B cell (primary cell): ENCODE data around the gene ST6GALNAC3. TPM values are rescaled to one million over a fixed set of nuclear protein-coding genes. Genes with fewer than 3 reads are reported as not detected.

Source experiments
- ATAC-seq: fragments of 200-7000 bp; cut with Tn5 transposase; one replicate; pipeline ENCODE4 v1.10.0; 2021; ENCODE audit warnings: low read depth, mild to moderate bottlenecking, moderate number of reproducible peaks, moderate library complexity
- CTCF ChIA-PET: fragments of 350-600 bp; sonication (Branson Sonifier 250); formaldehyde crosslinking; loops from one replicate; lab custom pipeline; 2021; ENCODE audit warnings: antibody characterized with exemption, inconsistent platforms; lab: Charles Lee
- POLR2A ChIA-PET: fragments of 350-600 bp; sonication (Branson Sonifier 250); formaldehyde crosslinking; loops from one replicate; lab custom pipeline; 2021; ENCODE audit warnings: antibody characterized with exemption; lab: Charles Lee
- DNase-seq: peaks from one replicate; pipeline ENCODE4 v3.0.0; 2013
- H2AFZ ChIP-seq: 2 replicates; pipeline ENCODE4 v1.6.1; 2012; ENCODE audit warnings: mild to moderate bottlenecking, low read depth, low read length; ENCODE audit not compliant: insufficient read depth, poor library complexity, severe bottlenecking
- H3K27ac ChIP-seq, 2 donors: 1 replicate in 1 of 2; 2 replicates in 1 of 2; pipeline ENCODE4 v1.5.1; 2012 to 2013; ENCODE audit warnings: low read length in 2 of 2, mild to moderate bottlenecking in 2 of 2, moderate library complexity in 1 of 2
- H3K27me3 ChIP-seq, 4 experiments: fragments of 200-600 bp in 1 of 4; sonication (generic) in 1 of 4; replicated peaks in 1 of 4; 1 replicate in 2 of 4; 2 replicates in 2 of 4; pipeline versions ENCODE4 v1.6.1 to v1.7.0; 2013 to 2016; ENCODE audit warnings: low read length in 3 of 4, mild to moderate bottlenecking in 2 of 4, mixed read lengths in 1 of 4, moderate library complexity in 1 of 4; ENCODE audit not compliant: insufficient read depth in 4 of 4, control insufficient read depth in 3 of 4; ENCODE audit errors: control extremely low read depth in 1 of 4
- H3K36me3 ChIP-seq, 2 experiments: replicated peaks in 1 of 2; 1 replicate in 1 of 2; 2 replicates in 1 of 2; pipeline versions ENCODE4 v1.6.1 to v1.7.1; 2013; ENCODE audit warnings: low read length in 1 of 2; ENCODE audit not compliant: insufficient read depth in 2 of 2, control insufficient read depth in 1 of 2; ENCODE audit errors: control extremely low read depth in 1 of 2, extremely low read depth in 1 of 2
- H3K4me1 ChIP-seq, 2 donors: fragments of 200-600 bp in 1 of 2; sonication (generic) in 1 of 2; 1 replicate in 1 of 2; 2 replicates in 1 of 2; pipeline versions ENCODE4 v1.5.1 to v1.6.1; 2013 to 2017; ENCODE audit warnings: low read length in 2 of 2; ENCODE audit not compliant: control insufficient read depth in 2 of 2, insufficient read depth in 2 of 2
- H3K4me2 ChIP-seq: replicated peaks from 2 replicates; pipeline ENCODE3; 2012; ENCODE audit warnings: mild to moderate bottlenecking, low read depth, low read length; ENCODE audit not compliant: poor library complexity, severe bottlenecking
- H3K4me3 ChIP-seq, 5 experiments: fragments of 200-600 bp in 1 of 5; sonication (generic) in 1 of 5; 1 replicate in 3 of 5; 2 replicates in 2 of 5; pipeline versions ENCODE4 v1.5.1 to v1.7.0; 2011 to 2016; ENCODE audit warnings: low read length in 4 of 5, mild to moderate bottlenecking in 4 of 5, low read depth in 2 of 5, control low read depth in 1 of 5, moderate library complexity in 1 of 5; ENCODE audit not compliant: insufficient read depth in 1 of 5; ENCODE audit errors: control extremely low read depth in 1 of 5, extremely low read depth in 1 of 5
- H3K79me2 ChIP-seq: fragments of 200-600 bp; sonication (generic); one replicate; pipeline ENCODE4 v1.6.0; 2016; ENCODE audit warnings: low read length; ENCODE audit not compliant: control insufficient read depth, insufficient read depth
- H3K9ac ChIP-seq: fragments of 200-600 bp; sonication (generic); 2 replicates; pipeline ENCODE4 v1.6.1; 2017; ENCODE audit warnings: mild to moderate bottlenecking, low read length, moderate library complexity
- H3K9me3 ChIP-seq, 3 donors: one replicate each; pipeline versions ENCODE4 v1.6.1 to v1.7.1; 2013; ENCODE audit warnings: low read length in 2 of 3; ENCODE audit not compliant: control insufficient read depth in 2 of 3, insufficient read depth in 1 of 3; ENCODE audit errors: control extremely low read depth in 1 of 3
- H4K20me1 ChIP-seq: 2 replicates; pipeline ENCODE4 v1.6.0; 2012; ENCODE audit warnings: mild to moderate bottlenecking, low read length; ENCODE audit not compliant: insufficient read depth, control insufficient read depth, poor library complexity, severe bottlenecking
- H3K27ac Mint-ChIP-seq: one replicate; pipeline ENCODE4 v1.8.0; 2021; ENCODE audit warnings: mixed read lengths
- H3K27me3 Mint-ChIP-seq: one replicate; pipeline ENCODE4 v1.8.0; 2021; ENCODE audit warnings: mixed read lengths
- H3K4me1 Mint-ChIP-seq: one replicate; pipeline ENCODE4 v1.8.0; 2021; ENCODE audit warnings: mixed read lengths
- H3K4me3 Mint-ChIP-seq: one replicate; pipeline ENCODE4 v1.8.0; 2021; ENCODE audit warnings: mixed read lengths
- H3K9me3 Mint-ChIP-seq: one replicate; pipeline ENCODE4 v1.8.0; 2022; ENCODE audit warnings: mixed read lengths; ENCODE audit not compliant: insufficient read depth
- EZH2 ChIP-seq: IDR thresholded peaks from 2 replicates; pipeline ENCODE4 v1.6.1; 2012; ENCODE audit warnings: borderline replicate concordance, low read depth, mild to moderate bottlenecking, moderate library complexity, low read length; ENCODE audit not compliant: insufficient read depth, poor library complexity, severe bottlenecking
- WGBS: methylation state at CpG from one replicate; pipeline ENCODE4 v1.1.5; 2013; ENCODE audit warnings: missing lambda C conversion rate; ENCODE audit not compliant: insufficient coverage; 5-methylcytosine and 5-hydroxymethylcytosine counted together
- intact Hi-C: fragments of 100-400 bp; cut with micrococcal nuclease; formaldehyde crosslinking; loops from one replicate; pipeline ENCODE4 v1.10.0; 2022
- polyA plus RNA-seq: library from polyadenylated mRNA; depleted of rRNA; stranded (reverse); fragments of >200 nt; gene quantifications from 2 replicates; pipeline ENCODE4 v1.2.3, GENCODE V29; 2012
- total RNA-seq, 2 donors: library from RNA; stranded (reverse); fragments of 120-200 nt in 1 of 2; gene quantifications; 1 replicate in 1 of 2; 2 replicates in 1 of 2; pipeline versions ENCODE4 v1.2.3 to v1.2.4, GENCODE V29; 2013 to 2022
- TF ChIP-seq, protein P1 (sequence below): fragments of 200-600 bp; IDR thresholded peaks from one replicate; pipeline ENCODE4 v1.8.0; 2022; ENCODE audit warnings: antibody characterized with exemption, mild to moderate bottlenecking

The ST6GALNAC3 gene
- total and polyA plus RNA-seq, 2 donors (not counting 1 experiment from before 2014, with no cell fraction given): 3.0 to 17.3 TPM

DNA sequence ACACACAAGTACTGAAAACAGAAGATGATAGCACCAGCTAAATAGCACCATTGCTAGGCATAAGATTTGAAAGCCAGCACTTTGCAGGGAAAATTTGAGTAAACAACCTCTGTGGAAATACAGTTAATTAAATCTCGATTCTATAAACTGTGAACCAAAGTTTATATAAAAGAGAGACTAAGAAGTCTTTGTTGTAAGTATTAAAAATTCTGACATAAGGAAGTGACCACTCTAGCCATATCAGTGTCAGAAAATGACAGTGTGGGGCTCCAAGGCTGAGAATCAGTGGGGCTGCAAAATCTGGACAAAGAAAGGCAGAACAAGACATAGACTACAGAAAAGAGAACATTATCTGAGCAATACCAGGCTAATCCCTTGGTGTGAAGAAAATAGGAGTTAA is 292.2 kb downstream of the ST6GALNAC3 start:
- ATAC-seq (no peak), DNase-seq (no peak)
- Histone ChIP-seq H3K4me3 (no peak overlapping the region), H4K20me1 (no peaks in the 10 kb centered on the region), H3K27ac (no peak overlapping the region), H2AFZ (no peak overlapping the region), H3K36me3 (no peaks in the 10 kb centered on the region), H3K9me3 (no peaks in the 10 kb centered on the region), H3K9ac (no peak overlapping the region), H3K4me2 (no peak overlapping the region), H3K27me3 (no peaks in the 10 kb centered on the region), H3K79me2 (no peaks in the 10 kb centered on the region), H3K4me1 (no peaks in the 10 kb centered on the region)
- H3K27me3 Mint-ChIP-seq: no peaks in the 10 kb centered on the region
- H3K9me3 Mint-ChIP-seq: no peaks in the 10 kb centered on the region
- WGBS: no CpG with 5 or more reads among the region's 1 CpG
- H3K4me3 Mint-ChIP-seq: no peak overlapping the region
- H3K4me1 Mint-ChIP-seq: no peaks in the 10 kb centered on the region
- intact Hi-C loops: no loop called here
- no peak overlapping the region for H3K27ac Mint-ChIP-seq
- ChIA-PET POLR2A (no interaction called here), CTCF (no interaction called here)
- TF ChIP-seq, protein P1, sequence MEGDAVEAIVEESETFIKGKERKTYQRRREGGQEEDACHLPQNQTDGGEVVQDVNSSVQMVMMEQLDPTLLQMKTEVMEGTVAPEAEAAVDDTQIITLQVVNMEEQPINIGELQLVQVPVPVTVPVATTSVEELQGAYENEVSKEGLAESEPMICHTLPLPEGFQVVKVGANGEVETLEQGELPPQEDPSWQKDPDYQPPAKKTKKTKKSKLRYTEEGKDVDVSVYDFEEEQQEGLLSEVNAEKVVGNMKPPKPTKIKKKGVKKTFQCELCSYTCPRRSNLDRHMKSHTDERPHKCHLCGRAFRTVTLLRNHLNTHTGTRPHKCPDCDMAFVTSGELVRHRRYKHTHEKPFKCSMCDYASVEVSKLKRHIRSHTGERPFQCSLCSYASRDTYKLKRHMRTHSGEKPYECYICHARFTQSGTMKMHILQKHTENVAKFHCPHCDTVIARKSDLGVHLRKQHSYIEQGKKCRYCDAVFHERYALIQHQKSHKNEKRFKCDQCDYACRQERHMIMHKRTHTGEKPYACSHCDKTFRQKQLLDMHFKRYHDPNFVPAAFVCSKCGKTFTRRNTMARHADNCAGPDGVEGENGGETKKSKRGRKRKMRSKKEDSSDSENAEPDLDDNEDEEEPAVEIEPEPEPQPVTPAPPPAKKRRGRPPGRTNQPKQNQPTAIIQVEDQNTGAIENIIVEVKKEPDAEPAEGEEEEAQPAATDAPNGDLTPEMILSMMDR: no peak
- no peak for TF ChIP-seq EZH2

DNA sequence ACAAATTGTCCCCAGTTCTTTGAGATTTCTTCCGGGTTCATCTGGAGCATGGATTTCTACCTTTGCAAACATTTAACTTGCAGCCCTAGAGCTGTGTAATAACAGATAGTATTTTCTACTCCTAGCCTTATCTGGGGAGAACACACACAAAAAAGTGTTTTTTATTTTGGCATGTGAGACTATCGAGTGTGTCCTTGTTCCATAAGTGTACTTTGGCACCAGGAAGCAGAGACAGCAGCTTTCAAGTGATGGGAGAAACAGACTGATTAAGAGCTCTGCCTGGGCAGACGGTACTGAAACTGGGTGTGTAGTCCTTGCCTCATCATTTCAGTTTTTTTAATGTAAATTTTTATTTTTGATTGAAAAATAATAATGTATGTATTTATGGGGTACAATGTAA is 297.4 kb downstream of the ST6GALNAC3 start:
- Histone ChIP-seq H3K9ac (no peak overlapping the region), H3K79me2 (no peaks in the 10 kb centered on the region), H3K4me3 (no peak overlapping the region), H3K4me2 (no peak overlapping the region), H3K36me3 (no peaks in the 10 kb centered on the region), H2AFZ (no peak overlapping the region), H4K20me1 (no peaks in the 10 kb centered on the region), H3K27me3 (no peaks in the 10 kb centered on the region), H3K27ac (no peak overlapping the region), H3K9me3 (no peaks in the 10 kb centered on the region), H3K4me1 (peaks cover 0 to 4% of the 10 kb centered on the region in 2 donors)
- Mint-ChIP-seq H3K27ac (no peak overlapping the region), H3K4me1 (peaks cover 5% of the 10 kb centered on the region), H3K9me3 (no peaks in the 10 kb centered on the region), H3K27me3 (no peaks in the 10 kb centered on the region), H3K4me3 (no peak overlapping the region)
- no peak for DNase-seq
- CTCF ChIA-PET: no interaction called here
- intact Hi-C loops: no loop called here
- no peak for ATAC-seq
- 100% methylated on average over 1 of the region's 3 CpGs for WGBS
- TF ChIP-seq, protein P1: no peak
- no peak for TF ChIP-seq EZH2
- POLR2A ChIA-PET: no interaction called here
